Stomach (tissue), 4 donors: ENCODE measurements around the gene ERMARD.

ENCODE experiments used
- EP300 ChIP-seq: sonication (generic); formaldehyde crosslinking; IDR thresholded peaks from one replicate; pipeline ENCODE4 v1.6.1; 2017; ENCODE audit warnings: antibody characterized with exemption
- TF ChIP-seq, protein P1 (sequence below), 7 experiments: fragments of 450-650 bp in 4 of 7; fragments of 200-600 bp in 3 of 7; sonication (generic) in 3 of 7; IDR thresholded peaks; one replicate each; pipeline ENCODE4 v1.5.1; 2016 to 2019; ENCODE audit warnings: antibody characterized with exemption in 7 of 7, control low read depth in 2 of 7, mild to moderate bottlenecking in 1 of 7

DNA sequence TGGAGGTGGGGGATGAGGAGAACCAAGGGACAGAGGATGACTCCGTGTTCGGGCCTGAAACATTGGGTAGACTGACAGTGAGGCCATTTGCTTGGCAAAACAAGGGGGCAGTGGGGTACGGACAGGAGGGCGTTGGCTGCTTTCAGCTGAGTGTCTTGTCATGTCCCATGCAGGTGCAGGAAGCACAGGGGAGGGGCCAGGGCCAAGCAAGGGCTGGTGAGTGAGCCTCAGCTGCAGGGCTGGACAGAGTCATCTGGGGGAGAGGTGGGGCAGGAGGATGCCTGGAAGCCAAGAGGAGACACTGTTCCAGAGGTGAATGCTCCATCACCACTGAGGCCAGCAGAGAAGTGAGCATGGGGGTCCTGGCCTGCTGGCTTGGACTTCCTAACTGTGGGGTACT, 78.4 kb downstream of the ERMARD start:
- TF ChIP-seq, protein P1, sequence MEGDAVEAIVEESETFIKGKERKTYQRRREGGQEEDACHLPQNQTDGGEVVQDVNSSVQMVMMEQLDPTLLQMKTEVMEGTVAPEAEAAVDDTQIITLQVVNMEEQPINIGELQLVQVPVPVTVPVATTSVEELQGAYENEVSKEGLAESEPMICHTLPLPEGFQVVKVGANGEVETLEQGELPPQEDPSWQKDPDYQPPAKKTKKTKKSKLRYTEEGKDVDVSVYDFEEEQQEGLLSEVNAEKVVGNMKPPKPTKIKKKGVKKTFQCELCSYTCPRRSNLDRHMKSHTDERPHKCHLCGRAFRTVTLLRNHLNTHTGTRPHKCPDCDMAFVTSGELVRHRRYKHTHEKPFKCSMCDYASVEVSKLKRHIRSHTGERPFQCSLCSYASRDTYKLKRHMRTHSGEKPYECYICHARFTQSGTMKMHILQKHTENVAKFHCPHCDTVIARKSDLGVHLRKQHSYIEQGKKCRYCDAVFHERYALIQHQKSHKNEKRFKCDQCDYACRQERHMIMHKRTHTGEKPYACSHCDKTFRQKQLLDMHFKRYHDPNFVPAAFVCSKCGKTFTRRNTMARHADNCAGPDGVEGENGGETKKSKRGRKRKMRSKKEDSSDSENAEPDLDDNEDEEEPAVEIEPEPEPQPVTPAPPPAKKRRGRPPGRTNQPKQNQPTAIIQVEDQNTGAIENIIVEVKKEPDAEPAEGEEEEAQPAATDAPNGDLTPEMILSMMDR (IDR thresholded peaks at IDR 0.05): no peak
- no peak for TF ChIP-seq EP300
